Measurements from ENCODE around the gene AP3B1. TPM values are rescaled to one million over a fixed set of nuclear protein-coding genes. Genes with fewer than 3 reads are reported as not detected.
A peak's percentile ranks its signal among the peaks of the same experiment; 100 is the strongest.
"Not testable (repeated sequence)": the region's sequence is repeated elsewhere in the genome, so short reads cannot be mapped to it uniquely, and the experiment has no call there.

Gene AP3B1
- total RNA-seq, 2 donors from 2014 or later: 46.1 to 46.5 TPM

GRCh38 chr5:78077369-78078068 is 217.0 kb downstream of the AP3B1 start:
- ATAC-seq (peak in 1 of 2 donors; percentile 51), DNase-seq (ENCODE audit: low spot score in 2 of 2) (no peak)
- Mint-ChIP-seq H3K27ac (no peak overlapping the region), H3K9me3 (no peaks in the 10 kb centered on the region), H3K36me3 (peaks cover 6 to 20% of the 10 kb centered on the region in 2 donors)

DNA sequence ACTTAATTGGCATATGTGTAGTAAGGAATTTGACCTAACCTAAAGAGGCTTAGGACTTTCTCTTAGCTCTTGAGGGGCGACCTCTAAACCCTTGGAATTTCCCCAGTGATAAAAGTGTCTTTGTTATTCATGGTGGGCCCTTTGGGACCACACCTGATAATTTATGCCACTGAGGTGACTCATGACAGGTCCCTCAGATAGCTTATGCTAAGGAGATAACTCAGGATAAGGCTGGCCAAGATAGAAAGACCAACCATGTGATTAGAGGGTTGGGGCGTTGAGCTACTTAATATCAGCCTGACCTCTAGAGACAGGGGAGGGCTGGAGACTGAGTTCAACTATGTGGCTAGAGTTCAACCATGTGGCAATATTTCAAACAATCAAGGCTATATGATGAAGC is 218.1 kb downstream of the AP3B1 start:
- no peak for DNase-seq (ENCODE audit: low spot score in 2 of 2)
- H3K27ac Mint-ChIP-seq: no peak overlapping the region
- H3K9me3 Mint-ChIP-seq: peaks cover 0 to 4% of the 10 kb centered on the region in 2 donors
- no peak for ATAC-seq
- peaks cover 16 to 20% of the 10 kb centered on the region in 2 donors for H3K36me3 Mint-ChIP-seq

- DNase-seq (ENCODE audit: low spot score in 2 of 2): no peak
- Mint-ChIP-seq H3K9me3 (peaks cover 0 to 4% of the 10 kb centered on the region in 2 donors), H3K36me3 (peaks cover 23 to 25% of the 10 kb centered on the region in 2 donors), H3K27ac (no peak overlapping the region)
- no peak for ATAC-seq
These were observed 219.2 kb downstream of the AP3B1 start for GRCh38 chr5:78075301-78075700.

DNA sequence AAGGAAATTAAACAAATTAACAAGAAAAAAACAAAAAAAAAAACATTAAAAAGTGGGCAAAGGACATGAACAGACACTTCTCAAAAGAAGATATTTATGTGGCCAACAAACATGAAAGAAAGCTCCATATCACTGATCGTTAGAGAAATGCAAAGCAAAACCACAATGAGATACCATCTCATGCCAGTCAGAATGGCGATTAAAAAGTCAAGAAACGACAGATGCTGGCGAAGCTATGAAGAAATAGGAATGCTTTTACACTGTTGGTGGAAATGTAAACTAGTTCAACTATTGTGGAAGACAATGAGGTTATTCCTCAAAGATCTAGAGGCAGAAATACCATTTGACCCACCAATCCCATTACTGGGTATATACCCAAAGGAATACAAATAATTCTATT is 223.8 kb downstream of the AP3B1 start:
- H3K36me3 Mint-ChIP-seq: peaks cover 44 to 60% of the 10 kb centered on the region in 2 donors
- H3K9me3 Mint-ChIP-seq: peaks cover 19 to 36% of the 10 kb centered on the region in 2 donors
- ATAC-seq; DNase-seq (ENCODE audit: low spot score in 2 of 2); H3K27ac Mint-ChIP-seq: not testable (repeated sequence)

DNA sequence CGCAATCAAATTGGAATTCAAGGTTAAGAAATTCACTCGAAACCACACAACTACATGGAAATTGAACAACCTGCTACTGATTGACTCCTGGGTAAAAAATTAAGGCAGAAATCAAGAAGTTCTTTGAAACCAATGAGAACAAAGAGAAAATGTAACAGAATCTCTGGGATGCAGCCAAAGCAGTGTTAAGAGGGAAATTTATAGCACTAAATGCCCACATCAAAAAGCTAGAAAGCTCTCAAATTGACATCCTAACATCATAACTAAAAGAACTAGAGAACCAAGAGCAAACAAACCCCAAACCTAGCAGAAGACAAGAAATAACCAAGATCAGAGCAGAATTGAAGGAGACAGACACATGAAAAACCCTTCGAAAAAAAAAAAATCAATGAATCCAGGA is 226.9 kb downstream of the AP3B1 start:
- not testable (repeated sequence) for ATAC-seq; DNase-seq (ENCODE audit: low spot score in 2 of 2)
- Mint-ChIP-seq H3K36me3 (peaks cover 44 to 60% of the 10 kb centered on the region in 2 donors), H3K27ac (peak overlapping the region; percentile 19 to 32), H3K9me3 (peaks cover 19 to 36% of the 10 kb centered on the region in 2 donors)

- peaks cover 16 to 36% of the 10 kb centered on the region in 2 donors for H3K9me3 Mint-ChIP-seq
- H3K27ac Mint-ChIP-seq; DNase-seq (ENCODE audit: low spot score in 2 of 2); ATAC-seq: not testable (repeated sequence)
- peaks cover 44 to 52% of the 10 kb centered on the region in 2 donors for H3K36me3 Mint-ChIP-seq
These were observed 227.8 kb downstream of the AP3B1 start for GRCh38 chr5:78066722-78067121.

DNA sequence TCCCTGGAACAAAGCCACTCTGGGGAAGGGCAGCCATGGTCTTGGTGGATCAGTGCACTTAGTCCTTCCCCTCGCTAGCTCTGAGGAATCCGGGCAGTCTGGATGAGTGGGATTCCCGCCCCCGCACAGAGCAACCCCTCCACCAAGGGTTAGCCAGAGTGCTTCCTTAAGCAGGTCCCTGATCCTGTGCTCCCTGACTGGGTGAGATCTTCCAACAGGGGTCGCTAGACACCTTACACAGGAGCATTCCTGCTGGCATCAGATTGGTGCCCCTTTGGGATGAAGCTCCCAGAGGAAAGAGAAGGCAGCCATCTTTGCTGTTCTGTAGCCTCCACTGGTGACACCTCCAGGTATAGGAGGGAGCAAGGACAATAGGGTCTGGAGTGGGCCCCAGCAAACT is 228.8 kb downstream of the AP3B1 start:
- DNase-seq (ENCODE audit: low spot score in 2 of 2) (no peak), ATAC-seq (no peak)
- Mint-ChIP-seq H3K9me3 (peaks cover 16 to 36% of the 10 kb centered on the region in 2 donors), H3K27ac (no peak overlapping the region), H3K36me3 (peaks cover 39 to 44% of the 10 kb centered on the region in 2 donors)

- DNase-seq (ENCODE audit: low spot score in 2 of 2) (no peak), ATAC-seq (no peak)
- peaks cover 16 to 36% of the 10 kb centered on the region in 2 donors for H3K9me3 Mint-ChIP-seq
- peaks cover 39 to 40% of the 10 kb centered on the region in 2 donors for H3K36me3 Mint-ChIP-seq
- H3K27ac Mint-ChIP-seq: no peak overlapping the region
These were observed 229.5 kb downstream of the AP3B1 start for GRCh38 chr5:78064941-78065472.

GRCh38 chr5:78063495-78063894 is 231.0 kb downstream of the AP3B1 start:
- ATAC-seq (no peak), DNase-seq (ENCODE audit: low spot score in 2 of 2) (no peak)
- Mint-ChIP-seq H3K36me3 (peaks cover 24 to 25% of the 10 kb centered on the region in 2 donors), H3K27ac (no peak overlapping the region), H3K9me3 (peaks cover 11 to 24% of the 10 kb centered on the region in 2 donors)

DNA sequence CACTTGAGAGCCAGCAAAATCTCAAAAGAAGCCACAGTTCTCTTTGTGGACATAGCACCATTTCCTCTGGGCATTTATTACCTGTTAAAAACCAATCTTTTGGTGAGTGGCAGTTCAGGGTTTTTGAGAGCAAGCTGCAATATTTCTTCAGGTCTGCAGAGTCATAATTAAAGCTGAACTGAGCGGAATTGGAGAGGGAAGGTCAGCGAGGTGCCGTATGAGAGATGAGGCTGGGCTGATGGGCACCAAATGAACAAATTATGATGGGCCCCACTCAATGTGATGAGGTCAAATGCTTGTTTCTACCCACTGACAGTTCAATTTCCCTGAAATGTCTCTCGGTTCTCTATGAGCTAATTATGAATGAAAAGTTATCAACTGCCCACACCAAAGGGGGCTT is 231.9 kb downstream of the AP3B1 start:
- H3K36me3 Mint-ChIP-seq: peaks cover 16 to 17% of the 10 kb centered on the region in 2 donors
- H3K27ac Mint-ChIP-seq: no peak overlapping the region
- DNase-seq (ENCODE audit: low spot score in 2 of 2) (no peak), ATAC-seq (no peak)
- H3K9me3 Mint-ChIP-seq: peaks cover 6 to 16% of the 10 kb centered on the region in 2 donors

DNA sequence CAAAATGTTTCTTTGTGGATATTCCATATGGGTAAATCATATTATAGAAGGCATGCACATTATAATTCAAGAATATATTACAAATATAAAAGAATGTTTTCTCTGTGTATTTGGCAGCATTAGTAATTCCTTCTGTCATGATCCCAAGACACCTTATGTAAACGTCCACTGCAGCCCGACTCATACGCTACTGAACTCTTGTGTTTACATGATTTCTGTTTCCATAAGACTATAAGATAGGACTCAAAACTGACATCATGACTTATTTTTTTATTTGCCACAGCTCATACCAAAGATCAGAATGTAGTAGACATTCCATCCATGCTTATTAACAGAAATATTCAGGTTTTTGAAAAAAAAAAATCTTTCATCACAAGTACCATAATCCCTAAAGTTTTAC is 234.1 kb downstream of the AP3B1 start:
- Mint-ChIP-seq H3K9me3 (no peaks in the 10 kb centered on the region), H3K36me3 (no peaks in the 10 kb centered on the region), H3K27ac (no peak overlapping the region)
- no peak for DNase-seq (ENCODE audit: low spot score in 2 of 2)
- no peak for ATAC-seq

GRCh38 chr5:78058625-78059024 is 235.9 kb downstream of the AP3B1 start:
- ATAC-seq: no peak
- H3K9me3 Mint-ChIP-seq: no peaks in the 10 kb centered on the region
- H3K36me3 Mint-ChIP-seq: no peaks in the 10 kb centered on the region
- no peak overlapping the region for H3K27ac Mint-ChIP-seq
- no peak for DNase-seq (ENCODE audit: low spot score in 2 of 2)

GRCh38 chr5:78056901-78057514 is 237.5 kb downstream of the AP3B1 start:
- H3K27ac Mint-ChIP-seq: no peak overlapping the region
- no peak for ATAC-seq

GRCh38 chr5:78056053-78056452 is 238.4 kb downstream of the AP3B1 start:
- H3K27ac Mint-ChIP-seq: no peak overlapping the region

More at GRCh38 chr5:78056901-78057514, 237.5 kb downstream of the AP3B1 start:
- Mint-ChIP-seq H3K9me3 (no peaks in the 10 kb centered on the region), H3K36me3 (no peaks in the 10 kb centered on the region)
- no peak for DNase-seq (ENCODE audit: low spot score in 2 of 2)

GRCh38 chr5:78050888-78051287 is 243.6 kb downstream of the AP3B1 start:
- no peak for DNase-seq (ENCODE audit: low spot score in 2 of 2)

More at GRCh38 chr5:78056053-78056452, 238.4 kb downstream of the AP3B1 start:
- DNase-seq (ENCODE audit: low spot score in 2 of 2) (no peak), ATAC-seq (no peak)
- no peaks in the 10 kb centered on the region for H3K36me3 Mint-ChIP-seq
- H3K9me3 Mint-ChIP-seq: no peaks in the 10 kb centered on the region

GRCh38 chr5:78046823-78047222 is 247.7 kb downstream of the AP3B1 start:
- not testable (repeated sequence) for ATAC-seq; H3K27ac Mint-ChIP-seq; DNase-seq (ENCODE audit: low spot score in 2 of 2)
- Mint-ChIP-seq H3K36me3 (peaks cover 20 to 25% of the 10 kb centered on the region in 2 donors), H3K9me3 (peaks cover 5 to 11% of the 10 kb centered on the region in 2 donors)

More at GRCh38 chr5:78050888-78051287, 243.6 kb downstream of the AP3B1 start:
- Mint-ChIP-seq H3K27ac (no peak overlapping the region), H3K36me3 (peaks cover 13 to 16% of the 10 kb centered on the region in 2 donors), H3K9me3 (peaks cover 0 to 4% of the 10 kb centered on the region in 2 donors)
- no peak for ATAC-seq

- Mint-ChIP-seq H3K27ac (no peak overlapping the region), H3K9me3 (peaks cover 5 to 11% of the 10 kb centered on the region in 2 donors), H3K36me3 (peaks cover 20 to 25% of the 10 kb centered on the region in 2 donors)
- no peak for ATAC-seq
- no peak for DNase-seq (ENCODE audit: low spot score in 2 of 2)
These were observed 248.5 kb downstream of the AP3B1 start for GRCh38 chr5:78046006-78046405.

All from activated naive CD4-positive, alpha-beta T cell treated with anti-CD3 and anti-CD28 coated beads, Interleukin-2, amount 50 U/mL, for 72 hours (primary cell).